ENCODE measurements around the gene GJC1. TPM values are rescaled to one million over a fixed set of nuclear protein-coding genes. Genes with fewer than 3 reads are reported as not detected.
"Not testable (repeated sequence)": the region's sequence is repeated elsewhere in the genome, so short reads cannot be mapped to it uniquely, and the experiment has no call there.

The GJC1 gene
- total RNA-seq, 1 donor from 2014 or later = 75.2 TPM

DNA sequence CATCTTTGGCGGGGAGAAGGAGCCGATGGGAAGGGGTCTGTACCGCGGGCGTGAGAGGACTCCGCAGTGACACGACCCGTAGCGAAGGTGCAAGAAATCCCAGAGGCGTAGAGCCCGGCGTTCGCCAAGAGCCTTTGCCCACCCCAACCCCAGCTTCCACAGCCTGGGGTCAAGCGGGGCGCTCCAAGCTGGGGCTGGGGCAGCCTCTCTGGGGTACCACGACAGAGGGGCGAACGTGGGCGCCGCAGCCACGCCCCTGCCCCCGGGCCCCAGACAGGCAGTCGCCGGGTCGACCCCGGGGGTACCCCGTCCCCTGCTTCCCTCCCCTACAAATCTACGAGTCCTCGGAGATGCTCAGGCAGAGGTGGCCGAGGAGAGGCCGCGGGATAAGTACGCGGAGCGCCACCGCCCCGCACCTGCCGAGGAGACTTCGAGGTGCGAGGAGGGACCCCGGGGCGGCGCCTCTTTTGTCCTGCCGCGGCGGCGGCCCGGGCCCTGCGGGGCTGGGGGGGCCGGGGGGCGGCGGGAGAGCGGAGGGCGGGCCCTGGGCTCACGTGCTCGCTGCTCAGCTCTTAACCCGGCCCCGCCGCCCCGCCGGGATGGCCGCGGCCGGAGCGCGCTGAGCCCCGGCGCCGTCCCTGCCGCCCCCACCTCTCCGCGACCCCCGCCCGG, 71.5 kb downstream of the GJC1 start, which contains the start of gene ADAM11:
Gene ADAM11 (plus strand): TSS at position 575 of the 672 bp plus-strand sequence. CDS start 212 bp downstream, outside the sequence.
- Mint-ChIP-seq H3K9me3 (ENCODE audit: low read depth) (no peaks in the 10 kb centered on the region), H3K27me3 (peaks cover 38% of the 10 kb centered on the region), H3K27ac (no peak within 1 kb of the TSS), H3K4me1 (ENCODE audit: low read depth) (no peaks in the 10 kb centered on the region), H3K4me3 (ENCODE audit: low read depth) (peak within 1 kb of the TSS; percentile 57), H3K36me3 (ENCODE audit: insufficient read depth) (no peaks in the 10 kb centered on the region)
- DNase-seq (ENCODE audit: low spot score, unreplicated experiment) = no peak
- TF ChIP-seq, protein P1, sequence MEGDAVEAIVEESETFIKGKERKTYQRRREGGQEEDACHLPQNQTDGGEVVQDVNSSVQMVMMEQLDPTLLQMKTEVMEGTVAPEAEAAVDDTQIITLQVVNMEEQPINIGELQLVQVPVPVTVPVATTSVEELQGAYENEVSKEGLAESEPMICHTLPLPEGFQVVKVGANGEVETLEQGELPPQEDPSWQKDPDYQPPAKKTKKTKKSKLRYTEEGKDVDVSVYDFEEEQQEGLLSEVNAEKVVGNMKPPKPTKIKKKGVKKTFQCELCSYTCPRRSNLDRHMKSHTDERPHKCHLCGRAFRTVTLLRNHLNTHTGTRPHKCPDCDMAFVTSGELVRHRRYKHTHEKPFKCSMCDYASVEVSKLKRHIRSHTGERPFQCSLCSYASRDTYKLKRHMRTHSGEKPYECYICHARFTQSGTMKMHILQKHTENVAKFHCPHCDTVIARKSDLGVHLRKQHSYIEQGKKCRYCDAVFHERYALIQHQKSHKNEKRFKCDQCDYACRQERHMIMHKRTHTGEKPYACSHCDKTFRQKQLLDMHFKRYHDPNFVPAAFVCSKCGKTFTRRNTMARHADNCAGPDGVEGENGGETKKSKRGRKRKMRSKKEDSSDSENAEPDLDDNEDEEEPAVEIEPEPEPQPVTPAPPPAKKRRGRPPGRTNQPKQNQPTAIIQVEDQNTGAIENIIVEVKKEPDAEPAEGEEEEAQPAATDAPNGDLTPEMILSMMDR (IDR thresholded peaks at IDR 0.05; ENCODE audit: unreplicated experiment) = no peak

DNA sequence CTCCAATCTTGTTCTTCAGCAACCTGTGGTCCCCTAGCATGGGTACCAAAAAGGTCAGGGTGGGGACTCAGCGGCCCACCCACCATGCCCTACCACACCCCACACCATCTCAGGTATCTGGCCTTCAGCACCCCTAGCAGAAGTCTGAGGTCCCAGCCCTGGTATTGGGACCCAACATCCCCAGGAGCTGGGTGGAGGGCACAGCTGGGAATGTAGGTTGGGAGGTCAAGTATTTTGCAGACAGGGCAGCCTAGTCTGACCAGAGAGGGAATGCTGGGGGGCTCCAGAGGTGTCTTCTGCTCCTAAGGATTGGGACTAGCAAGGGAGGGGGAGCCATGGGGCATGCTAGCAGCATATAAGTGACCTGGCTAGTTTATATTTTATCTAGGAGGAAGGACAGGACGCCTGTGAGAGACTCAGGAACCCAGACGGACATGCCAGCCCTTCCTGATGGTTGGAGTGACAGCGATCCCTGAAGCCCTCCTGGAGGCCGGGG, 72.1 kb downstream of the GJC1 start:
- Mint-ChIP-seq H3K36me3 (ENCODE audit: insufficient read depth) (no peaks in the 10 kb centered on the region), H3K27ac (no peak overlapping the region), H3K4me1 (ENCODE audit: low read depth) (no peaks in the 10 kb centered on the region), H3K27me3 (peaks cover 34% of the 10 kb centered on the region), H3K4me3 (ENCODE audit: low read depth) (peak overlapping the region; percentile 57), H3K9me3 (ENCODE audit: low read depth) (no peaks in the 10 kb centered on the region)
- no peak for DNase-seq (ENCODE audit: low spot score, unreplicated experiment)
- TF ChIP-seq, protein P1 (IDR thresholded peaks at IDR 0.05; ENCODE audit: unreplicated experiment) = no peak

- TF ChIP-seq, protein P1 (IDR thresholded peaks at IDR 0.05; ENCODE audit: unreplicated experiment) = no peak
- no peak for DNase-seq (ENCODE audit: low spot score, unreplicated experiment)
- peaks cover 28% of the 10 kb centered on the region for H3K27me3 Mint-ChIP-seq
- no peaks in the 10 kb centered on the region for H3K36me3 Mint-ChIP-seq (ENCODE audit: insufficient read depth)
- no peak overlapping the region for H3K27ac Mint-ChIP-seq
- H3K9me3 Mint-ChIP-seq (ENCODE audit: low read depth) = no peaks in the 10 kb centered on the region
- no peak overlapping the region for H3K4me3 Mint-ChIP-seq (ENCODE audit: low read depth)
- H3K4me1 Mint-ChIP-seq (ENCODE audit: low read depth) = no peaks in the 10 kb centered on the region
Observed at GRCh38 chr17:44757045-44757917, 72.8 kb downstream of the GJC1 start.

DNA sequence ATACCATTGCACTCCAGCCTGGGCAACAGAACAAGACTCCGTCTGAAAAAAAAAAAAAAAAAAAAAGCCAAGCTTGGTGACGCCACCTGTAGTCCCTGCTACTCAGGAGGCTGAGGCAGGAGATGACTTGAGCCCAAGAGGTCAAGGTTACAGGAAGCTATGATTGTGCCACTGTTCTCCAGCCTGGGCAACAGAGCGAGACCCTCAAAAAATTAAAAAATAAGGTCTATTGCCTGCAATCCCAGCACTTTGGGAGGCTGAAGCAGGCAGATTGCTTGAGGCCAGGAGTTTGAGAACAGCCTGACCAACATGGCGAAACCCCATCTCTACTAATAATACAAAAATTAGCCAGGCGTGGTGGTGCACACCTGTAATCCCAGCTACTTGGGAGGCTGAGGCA, 74.9 kb downstream of the GJC1 start:
- not testable (repeated sequence) for H3K4me1 Mint-ChIP-seq (ENCODE audit: low read depth); H3K27ac Mint-ChIP-seq; DNase-seq (ENCODE audit: low spot score, unreplicated experiment); H3K9me3 Mint-ChIP-seq (ENCODE audit: low read depth); H3K4me3 Mint-ChIP-seq (ENCODE audit: low read depth); H3K36me3 Mint-ChIP-seq (ENCODE audit: insufficient read depth)
- H3K27me3 Mint-ChIP-seq = peaks cover 17% of the 10 kb centered on the region

GRCh38 chr17:44754276-44754675, 75.8 kb downstream of the GJC1 start:
- TF ChIP-seq, protein P1 (IDR thresholded peaks at IDR 0.05; ENCODE audit: unreplicated experiment) = no peak
- H3K4me1 Mint-ChIP-seq (ENCODE audit: low read depth) = no peaks in the 10 kb centered on the region
- no peak overlapping the region for H3K27ac Mint-ChIP-seq
- DNase-seq (ENCODE audit: low spot score, unreplicated experiment) = no peak
- peaks cover 4% of the 10 kb centered on the region for H3K36me3 Mint-ChIP-seq (ENCODE audit: insufficient read depth)
- no peak overlapping the region for H3K4me3 Mint-ChIP-seq (ENCODE audit: low read depth)
- H3K9me3 Mint-ChIP-seq (ENCODE audit: low read depth) = no peaks in the 10 kb centered on the region
- peaks cover 17% of the 10 kb centered on the region for H3K27me3 Mint-ChIP-seq

Data from progenitor cell of endocrine pancreas (in vitro differentiated cells).